Measurements from ENCODE around the gene ITGB5.

ITGB5 gene

GRCh38 chr3:124780761-124781475, 106.2 kb downstream of the ITGB5 start:
- Histone ChIP-seq H3K9ac (ENCODE audit: low read length) (no peak overlapping the region), H2AFZ (ENCODE audit: low read depth, low read length) (no peak overlapping the region), H3K4me2 (ENCODE audit: low read length) (no peak overlapping the region), H3K27me3 (ENCODE audit: low read depth, low read length) (no peaks in the 10 kb centered on the region), H3K9me3 (ENCODE audit: insufficient read depth, low read length) (no peaks in the 10 kb centered on the region), H3K27ac (ENCODE audit: low read length) (no peak overlapping the region), H4K20me1 (ENCODE audit: insufficient read depth, low read length) (no peaks in the 10 kb centered on the region), H3K4me3 (ENCODE audit: low read length) (no peak overlapping the region), H3K79me2 (ENCODE audit: low read length) (no peaks in the 10 kb centered on the region), H3K36me3 (replicated peaks; ENCODE audit: low read depth, low read length) (no peaks in the 10 kb centered on the region), H3K4me1 (ENCODE audit: low read length) (0 out of 2 replicates have a peak, but pooled peaks cover 2% of the 10 kb centered on the region)
- TF ChIP-seq EZH2phosphoT487 (IDR thresholded peaks at IDR 0.05; ENCODE audit: low read depth), result no peak
- TF ChIP-seq, protein P1, sequence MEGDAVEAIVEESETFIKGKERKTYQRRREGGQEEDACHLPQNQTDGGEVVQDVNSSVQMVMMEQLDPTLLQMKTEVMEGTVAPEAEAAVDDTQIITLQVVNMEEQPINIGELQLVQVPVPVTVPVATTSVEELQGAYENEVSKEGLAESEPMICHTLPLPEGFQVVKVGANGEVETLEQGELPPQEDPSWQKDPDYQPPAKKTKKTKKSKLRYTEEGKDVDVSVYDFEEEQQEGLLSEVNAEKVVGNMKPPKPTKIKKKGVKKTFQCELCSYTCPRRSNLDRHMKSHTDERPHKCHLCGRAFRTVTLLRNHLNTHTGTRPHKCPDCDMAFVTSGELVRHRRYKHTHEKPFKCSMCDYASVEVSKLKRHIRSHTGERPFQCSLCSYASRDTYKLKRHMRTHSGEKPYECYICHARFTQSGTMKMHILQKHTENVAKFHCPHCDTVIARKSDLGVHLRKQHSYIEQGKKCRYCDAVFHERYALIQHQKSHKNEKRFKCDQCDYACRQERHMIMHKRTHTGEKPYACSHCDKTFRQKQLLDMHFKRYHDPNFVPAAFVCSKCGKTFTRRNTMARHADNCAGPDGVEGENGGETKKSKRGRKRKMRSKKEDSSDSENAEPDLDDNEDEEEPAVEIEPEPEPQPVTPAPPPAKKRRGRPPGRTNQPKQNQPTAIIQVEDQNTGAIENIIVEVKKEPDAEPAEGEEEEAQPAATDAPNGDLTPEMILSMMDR (IDR thresholded peaks at IDR 0.05; ENCODE audit: low read depth, low read length), result no peak

GRCh38 chr3:124780356-124780755, 106.8 kb downstream of the ITGB5 start:
- Histone ChIP-seq H4K20me1 (ENCODE audit: insufficient read depth, low read length) (no peaks in the 10 kb centered on the region), H3K9ac (ENCODE audit: low read length) (no peak overlapping the region), H3K79me2 (ENCODE audit: low read length) (no peaks in the 10 kb centered on the region), H3K4me2 (ENCODE audit: low read length) (no peak overlapping the region), H3K4me1 (ENCODE audit: low read length) (0 out of 2 replicates have a peak, but pooled peaks cover 2% of the 10 kb centered on the region), H3K27me3 (ENCODE audit: low read depth, low read length) (no peaks in the 10 kb centered on the region), H2AFZ (ENCODE audit: low read depth, low read length) (no peak overlapping the region), H3K27ac (ENCODE audit: low read length) (no peak overlapping the region), H3K36me3 (replicated peaks; ENCODE audit: low read depth, low read length) (no peaks in the 10 kb centered on the region), H3K9me3 (ENCODE audit: insufficient read depth, low read length) (no peaks in the 10 kb centered on the region), H3K4me3 (ENCODE audit: low read length) (no peak overlapping the region)
- TF ChIP-seq, protein P1 (IDR thresholded peaks at IDR 0.05; ENCODE audit: low read depth, low read length), result no peak
- no peak for TF ChIP-seq EZH2phosphoT487 (IDR thresholded peaks at IDR 0.05; ENCODE audit: low read depth)

GRCh38 chr3:124779751-124780191, 107.4 kb downstream of the ITGB5 start:
- no peak overlapping the region for H3K4me3 ChIP-seq (ENCODE audit: low read length)
- no peaks in the 10 kb centered on the region for H4K20me1 ChIP-seq (ENCODE audit: insufficient read depth, low read length)
- no peak overlapping the region for H3K9ac ChIP-seq (ENCODE audit: low read length)
- H2AFZ ChIP-seq (ENCODE audit: low read depth, low read length), result no peak overlapping the region
- no peaks in the 10 kb centered on the region for H3K79me2 ChIP-seq (ENCODE audit: low read length)
- TF ChIP-seq, protein P1 (IDR thresholded peaks at IDR 0.05; ENCODE audit: low read depth, low read length), result no peak
- TF ChIP-seq EZH2phosphoT487 (IDR thresholded peaks at IDR 0.05; ENCODE audit: low read depth), result no peak
- H3K4me1 ChIP-seq (ENCODE audit: low read length), result 0 out of 2 replicates have a peak, but pooled peaks cover 2% of the 10 kb centered on the region
- H3K27ac ChIP-seq (ENCODE audit: low read length), result no peak overlapping the region
- no peak overlapping the region for H3K4me2 ChIP-seq (ENCODE audit: low read length)
- no peaks in the 10 kb centered on the region for H3K36me3 ChIP-seq (replicated peaks; ENCODE audit: low read depth, low read length)
- no peaks in the 10 kb centered on the region for H3K27me3 ChIP-seq (ENCODE audit: low read depth, low read length)
- no peaks in the 10 kb centered on the region for H3K9me3 ChIP-seq (ENCODE audit: insufficient read depth, low read length)

GRCh38 chr3:124779116-124779515, 108.0 kb downstream of the ITGB5 start:
- Histone ChIP-seq H3K4me3 (ENCODE audit: low read length) (no peak overlapping the region), H3K36me3 (replicated peaks; ENCODE audit: low read depth, low read length) (no peaks in the 10 kb centered on the region), H3K9ac (ENCODE audit: low read length) (no peak overlapping the region), H3K27me3 (ENCODE audit: low read depth, low read length) (peaks cover 3% of the 10 kb centered on the region; the same call in 1 of the 2 replicates), H3K4me2 (ENCODE audit: low read length) (no peak overlapping the region), H3K79me2 (ENCODE audit: low read length) (no peaks in the 10 kb centered on the region), H2AFZ (ENCODE audit: low read depth, low read length) (no peak overlapping the region), H3K27ac (ENCODE audit: low read length) (no peak overlapping the region), H4K20me1 (ENCODE audit: insufficient read depth, low read length) (no peaks in the 10 kb centered on the region), H3K9me3 (ENCODE audit: insufficient read depth, low read length) (no peaks in the 10 kb centered on the region), H3K4me1 (ENCODE audit: low read length) (0 out of 2 replicates have a peak, but pooled peaks cover 2% of the 10 kb centered on the region)
- no peak for TF ChIP-seq EZH2phosphoT487 (IDR thresholded peaks at IDR 0.05; ENCODE audit: low read depth)
- TF ChIP-seq, protein P1 (IDR thresholded peaks at IDR 0.05; ENCODE audit: low read depth, low read length), result no peak
